NOMO-1 treated with DMSO at 0.1 percent for 48 hours (cell line): ENCODE measurements around the gene KCTD6.

Experiments
- DNase-seq: peaks from one replicate; lab custom pipeline; 2025; ENCODE audit not compliant: unreplicated experiment; lab: John Stamatoyannopoulos, UW

The KCTD6 gene

GRCh38 chr3:58485801-58486435 lies 6.0 kb upstream of the KCTD6 start:
- no peak for DNase-seq

- no peak for DNase-seq
Observed at GRCh38 chr3:58487140-58487886, 4.6 kb upstream of the KCTD6 start.

- DNase-seq, result no peak
Observed at GRCh38 chr3:58488967-58489366, 2.9 kb upstream of the KCTD6 start.

- DNase-seq, result no peak
Observed at GRCh38 chr3:58490860-58491501, 915 bp upstream of the KCTD6 start.

DNA sequence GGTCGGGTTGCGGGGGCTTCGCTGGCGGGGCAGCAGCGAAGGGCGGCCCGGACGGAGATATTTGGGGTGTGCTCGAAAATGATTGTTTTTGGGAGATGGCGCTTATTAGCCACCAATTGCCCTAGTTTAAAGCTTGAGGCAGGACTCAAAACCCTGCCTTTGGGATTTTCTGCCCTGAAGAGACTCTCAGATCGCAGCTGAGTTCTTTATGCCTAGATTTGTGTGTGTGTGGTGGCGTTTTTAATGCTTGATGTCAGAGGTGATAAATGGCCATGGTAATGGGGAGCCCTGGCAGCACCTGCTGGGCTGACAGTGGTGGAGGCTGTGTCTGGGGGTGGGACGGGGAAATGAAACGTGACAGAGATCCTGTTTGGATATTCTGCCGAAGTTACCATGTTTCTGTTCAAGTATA lies 604 bp downstream of the KCTD6 start:
- DNase-seq, result no peak

GRCh38 chr3:58494107-58494506 lies 2.2 kb downstream of the KCTD6 start:
- DNase-seq, result no peak

- no peak for DNase-seq
Observed at GRCh38 chr3:58495101-58495500, 3.2 kb downstream of the KCTD6 start.

DNA sequence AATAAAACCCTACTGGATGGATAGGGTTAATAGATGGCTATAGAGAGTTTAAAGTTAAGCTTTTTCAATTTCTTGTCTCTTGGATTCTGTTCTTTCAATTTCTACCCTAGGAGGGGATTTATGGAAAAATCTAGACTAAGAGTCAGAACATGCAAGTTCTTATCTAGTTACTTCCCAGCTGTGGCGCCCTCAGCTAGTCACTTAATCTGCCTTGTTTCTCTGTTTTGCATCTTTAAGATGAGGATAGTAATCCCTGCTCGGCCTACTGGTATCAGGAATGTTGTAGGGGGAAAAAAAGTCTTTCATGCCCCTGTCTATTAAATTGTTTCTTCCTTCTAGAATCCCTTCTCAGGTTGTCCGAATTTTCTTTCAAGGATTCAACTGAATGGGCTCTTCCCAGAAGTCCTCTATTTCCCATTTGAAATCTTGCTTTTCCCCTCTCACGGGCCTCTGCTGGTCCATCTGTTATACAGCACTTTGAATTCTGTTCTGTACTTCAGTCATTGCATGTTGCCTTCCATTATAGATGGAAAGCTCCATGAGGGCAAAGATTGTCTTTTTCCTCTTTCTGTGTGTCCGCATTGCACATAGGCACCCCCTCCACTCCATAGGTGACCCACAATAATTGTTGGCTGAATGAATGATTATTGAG lies 4.4 kb downstream of the KCTD6 start:
- DNase-seq, result no peak

DNA sequence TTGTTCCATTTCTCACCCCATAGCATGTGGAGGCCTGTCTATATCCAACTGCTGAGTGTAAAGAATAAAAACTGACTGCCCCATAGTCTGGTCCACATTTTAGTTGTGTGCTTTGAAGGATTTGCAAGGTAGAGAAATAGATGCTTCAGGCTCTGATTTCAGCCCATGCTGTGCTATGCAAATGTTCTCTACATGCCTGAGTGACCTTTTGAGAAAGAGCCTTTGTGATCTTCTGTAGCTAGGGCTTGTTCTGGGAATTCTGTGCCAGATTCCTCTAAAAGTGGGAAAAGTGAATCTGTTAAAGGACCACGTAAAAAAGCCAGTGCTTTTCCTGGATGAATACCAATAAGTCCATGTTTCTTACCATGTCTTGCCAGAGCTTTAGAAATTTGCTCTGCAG lies 5.2 kb downstream of the KCTD6 start:
- DNase-seq, result no peak

GRCh38 chr3:58502872-58503271 lies 11.0 kb downstream of the KCTD6 start:
- peak; percentile 67 for DNase-seq

DNA sequence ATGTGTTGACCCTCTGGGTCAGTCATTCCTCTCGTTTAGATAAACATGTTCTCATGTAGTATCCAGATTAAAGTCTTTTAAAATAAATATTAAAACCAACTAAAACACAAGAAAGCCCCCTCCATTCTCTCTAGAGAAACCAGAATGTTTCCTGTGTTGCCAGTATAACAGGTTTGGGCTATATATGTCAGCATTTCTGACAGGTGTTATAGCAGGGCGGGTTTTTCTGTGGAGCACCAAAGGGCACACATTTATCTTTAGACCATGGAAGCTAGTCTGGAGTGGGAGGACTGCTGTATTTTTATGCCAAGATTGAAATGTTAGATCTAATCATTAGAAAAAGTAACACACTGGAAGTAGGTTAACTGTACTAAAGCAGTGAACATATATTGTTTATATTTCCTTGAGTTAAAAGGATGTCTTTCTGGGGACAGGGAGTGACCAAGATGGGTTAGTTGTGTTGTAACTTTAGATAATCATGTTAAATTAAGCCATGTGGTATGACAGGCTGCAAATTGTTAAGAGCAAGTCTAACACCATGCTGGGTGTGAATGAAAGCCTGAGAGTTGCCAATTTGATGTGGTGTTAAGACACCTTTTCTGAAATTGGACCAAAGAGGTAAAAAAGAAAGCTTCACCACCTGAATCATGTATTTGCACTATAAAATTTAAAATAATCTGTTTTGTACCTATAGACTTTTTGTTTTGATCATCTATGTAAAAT lies 15.6 kb downstream of the KCTD6 start:
- DNase-seq, result no peak

- DNase-seq, result no peak
Observed at GRCh38 chr3:58508437-58508836, 16.5 kb downstream of the KCTD6 start.

DNA sequence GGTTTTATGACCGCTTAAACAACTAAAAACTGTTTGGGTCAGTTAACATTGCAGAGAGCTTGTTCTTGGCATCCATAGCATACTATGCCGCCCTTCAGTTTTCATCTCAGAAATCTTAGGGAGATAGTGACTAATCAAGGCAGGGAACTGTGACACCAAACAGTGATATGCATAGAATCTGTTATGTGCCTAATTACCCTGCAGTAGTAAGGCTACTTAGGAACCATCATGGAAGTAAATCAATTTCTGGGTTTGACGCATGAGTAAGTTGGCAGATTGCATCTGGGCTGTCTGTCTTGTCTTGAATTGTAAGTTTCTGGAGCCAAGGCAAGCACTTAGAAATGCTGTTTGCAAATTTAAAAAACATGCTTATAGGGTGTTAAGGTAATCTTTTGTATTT lies 22.5 kb downstream of the KCTD6 start:
- no peak for DNase-seq

- DNase-seq, result no peak
Observed at GRCh38 chr3:58518291-58518789, 26.4 kb downstream of the KCTD6 start.

- no peak for DNase-seq
Observed at GRCh38 chr3:58519668-58520402, 27.9 kb downstream of the KCTD6 start.

DNA sequence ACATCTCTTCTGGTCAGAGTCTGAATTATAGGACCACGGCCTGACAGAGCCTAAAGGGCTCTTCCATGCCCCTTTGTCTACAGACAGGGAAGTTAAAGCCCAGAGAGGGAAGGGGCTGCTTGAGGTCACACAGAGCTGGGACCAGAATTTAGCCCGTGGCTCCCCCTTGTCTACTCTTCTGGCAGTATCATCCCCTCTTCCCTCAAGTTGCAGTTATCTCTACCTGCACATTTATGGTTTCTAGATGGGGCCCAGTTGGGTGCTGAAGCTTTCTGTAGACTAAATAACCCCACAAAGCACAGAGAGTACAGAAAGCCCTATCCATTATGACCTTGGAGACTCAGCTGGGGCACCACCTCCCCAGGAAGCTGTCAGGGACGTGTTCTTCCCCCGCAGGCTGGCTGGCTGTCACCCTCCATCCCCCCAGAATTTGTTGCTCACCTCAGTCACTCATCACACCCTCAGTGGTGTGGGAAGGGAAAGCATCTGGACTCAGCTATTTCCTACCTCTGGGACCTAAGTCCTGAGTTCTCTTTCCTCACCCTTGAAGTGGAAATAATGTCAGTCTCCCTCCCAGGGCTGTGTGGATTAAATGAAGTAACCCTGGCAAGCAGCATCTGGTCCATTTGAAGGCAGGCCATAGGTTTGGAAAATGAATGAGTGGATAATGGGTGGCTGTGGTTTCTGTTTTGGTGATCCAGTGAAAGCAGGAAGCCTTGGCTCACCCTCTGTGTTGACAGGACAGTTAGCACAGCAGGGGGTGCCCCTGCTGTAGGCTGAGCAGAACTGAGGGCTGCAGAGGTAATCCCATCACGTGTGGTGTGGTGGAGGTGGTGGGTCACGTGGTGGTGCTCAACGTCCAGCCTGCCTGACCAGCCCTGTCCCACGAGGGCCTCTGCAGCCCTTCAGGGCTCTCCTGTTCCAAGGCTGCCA lies 28.8 kb downstream of the KCTD6 start:
- no peak for DNase-seq

GRCh38 chr3:58521336-58521670 lies 29.4 kb downstream of the KCTD6 start:
- no peak for DNase-seq

GRCh38 chr3:58521917-58522631 lies 30.2 kb downstream of the KCTD6 start:
- no peak for DNase-seq
